Measurements from ENCODE around the gene DHRSX. TPM values are rescaled to one million over a fixed set of nuclear protein-coding genes. Genes with fewer than 3 reads are reported as not detected.
A peak's percentile ranks its signal among the peaks of the same experiment; 100 is the strongest.
"Not testable (repeated sequence)": the region's sequence is repeated elsewhere in the genome, so short reads cannot be mapped to it uniquely, and the experiment has no call there.

The DHRSX gene
- total RNA-seq, 1 donor from 2014 or later: 25.7 TPM

DNA sequence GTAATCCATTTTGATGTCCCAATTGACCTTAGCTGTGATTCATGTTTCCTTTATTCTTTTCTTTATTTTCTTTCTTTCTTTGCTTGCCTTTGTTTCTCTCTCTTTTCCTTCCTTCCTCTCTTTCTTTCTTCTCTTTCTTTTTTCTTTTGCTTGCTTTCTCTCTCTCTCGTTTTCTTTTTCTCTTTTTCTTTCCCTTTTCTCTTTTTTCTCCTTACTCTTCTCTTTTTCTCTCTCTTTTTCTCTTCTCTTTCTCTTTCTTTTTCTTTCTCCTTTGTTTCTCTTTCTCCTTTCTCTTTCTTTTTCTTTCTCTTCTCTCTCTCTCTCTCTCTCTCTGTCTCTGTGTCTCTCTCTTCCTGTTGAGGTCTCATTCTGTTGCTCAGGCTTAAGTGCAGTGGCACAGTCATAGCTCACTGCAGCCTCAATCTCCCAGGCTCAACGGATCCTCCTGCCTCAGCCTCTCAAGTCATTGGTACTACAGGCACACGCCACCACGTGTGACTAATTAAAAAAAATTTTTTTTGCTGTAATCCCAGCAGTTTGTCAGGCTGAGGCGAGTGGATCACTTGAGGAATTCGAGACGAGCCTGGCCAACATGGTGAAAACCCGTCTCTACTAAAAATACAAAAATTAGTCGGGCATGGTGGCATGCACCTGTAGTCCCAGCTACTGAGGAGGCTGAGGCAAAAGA is 8.0 kb upstream of the DHRSX start:
- H3K36me3 Mint-ChIP-seq (ENCODE audit: low read depth): no peaks in the 10 kb centered on the region
- H3K4me1 Mint-ChIP-seq: peaks cover 7% of the 10 kb centered on the region
- H3K4me3 Mint-ChIP-seq: no peak overlapping the region
- intact Hi-C loops (cut with micrococcal nuclease): loop anchor here (10.0 kb wide), 1 partner anchor 854 kb away; no protein-coding TSS in a partner anchor
- no peaks in the 10 kb centered on the region for H3K9me3 Mint-ChIP-seq
- DNase-seq: no peak
- no peak overlapping the region for H3K27ac Mint-ChIP-seq
- H3K27me3 Mint-ChIP-seq: no peaks in the 10 kb centered on the region

DNA sequence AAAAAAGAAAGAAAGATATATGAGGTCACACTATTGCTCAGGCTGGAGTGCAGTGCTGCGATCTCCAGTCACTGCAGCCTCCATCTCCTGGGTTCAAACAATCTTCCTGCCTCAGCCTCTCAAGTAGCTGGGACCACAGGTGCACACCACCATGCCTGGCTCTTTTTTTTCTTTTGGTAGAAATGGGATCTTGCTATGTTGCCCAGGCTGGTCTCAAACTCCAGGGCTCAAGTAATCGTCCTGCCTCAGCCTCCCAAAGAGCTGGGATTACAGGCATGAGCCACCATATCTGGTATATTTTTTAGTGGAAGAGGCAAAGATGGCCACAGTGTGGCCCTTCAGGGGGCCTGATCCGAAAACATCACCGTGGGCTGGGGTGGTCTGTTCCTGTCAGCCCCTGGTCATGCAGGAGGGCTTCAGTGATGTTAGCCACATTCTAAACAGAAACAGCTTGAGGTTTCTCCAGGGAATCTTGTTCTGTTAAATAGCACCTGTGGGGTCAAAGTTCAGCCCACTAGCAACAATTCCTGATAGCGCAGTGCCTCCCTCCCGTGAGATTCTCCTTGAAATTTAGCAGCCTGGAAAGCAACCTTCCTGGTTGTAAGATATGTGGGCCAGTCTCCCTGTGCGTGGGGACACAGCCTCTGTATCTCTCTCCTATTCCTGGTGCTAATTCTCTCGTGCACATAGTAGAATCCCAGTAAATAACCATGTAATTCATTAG is 7.3 kb upstream of the DHRSX start:
- no peak for DNase-seq
- no peaks in the 10 kb centered on the region for H3K9me3 Mint-ChIP-seq
- no peaks in the 10 kb centered on the region for H3K27me3 Mint-ChIP-seq
- no peaks in the 10 kb centered on the region for H3K36me3 Mint-ChIP-seq (ENCODE audit: low read depth)
- peaks cover 7% of the 10 kb centered on the region for H3K4me1 Mint-ChIP-seq
- H3K27ac Mint-ChIP-seq: no peak overlapping the region
- H3K4me3 Mint-ChIP-seq: no peak overlapping the region
- intact Hi-C loops (cut with micrococcal nuclease): loop anchor here (10.0 kb wide), 1 partner anchor 853 kb away; no protein-coding TSS in a partner anchor

DNA sequence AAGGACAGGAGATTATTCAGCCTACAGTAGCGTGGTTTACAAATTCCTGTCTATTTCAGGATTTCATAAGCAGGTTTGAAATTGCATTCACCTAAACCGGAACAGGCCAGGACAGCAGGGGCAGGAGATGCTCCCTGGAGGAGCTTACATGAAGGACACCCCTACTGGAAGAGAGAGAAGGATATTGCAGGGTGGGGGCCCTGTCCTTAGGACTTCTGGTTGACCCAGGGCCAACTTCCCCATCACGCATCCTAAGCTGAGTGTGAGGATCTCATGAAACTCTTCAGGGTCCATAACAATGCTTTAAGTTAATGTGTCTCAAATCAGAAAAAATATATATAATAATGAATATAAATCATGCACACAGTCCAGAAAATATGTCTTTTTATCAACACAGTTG is 6.4 kb upstream of the DHRSX start:
- no peak for DNase-seq
- no peak overlapping the region for H3K27ac Mint-ChIP-seq
- no peak overlapping the region for H3K4me3 Mint-ChIP-seq
- no peaks in the 10 kb centered on the region for H3K36me3 Mint-ChIP-seq (ENCODE audit: low read depth)
- H3K9me3 Mint-ChIP-seq: no peaks in the 10 kb centered on the region
- no peaks in the 10 kb centered on the region for H3K27me3 Mint-ChIP-seq
- intact Hi-C loops (cut with micrococcal nuclease): loop anchor here (10.0 kb wide), 1 partner anchor 852 kb away; no protein-coding TSS in a partner anchor
- peaks cover 7% of the 10 kb centered on the region for H3K4me1 Mint-ChIP-seq

DNA sequence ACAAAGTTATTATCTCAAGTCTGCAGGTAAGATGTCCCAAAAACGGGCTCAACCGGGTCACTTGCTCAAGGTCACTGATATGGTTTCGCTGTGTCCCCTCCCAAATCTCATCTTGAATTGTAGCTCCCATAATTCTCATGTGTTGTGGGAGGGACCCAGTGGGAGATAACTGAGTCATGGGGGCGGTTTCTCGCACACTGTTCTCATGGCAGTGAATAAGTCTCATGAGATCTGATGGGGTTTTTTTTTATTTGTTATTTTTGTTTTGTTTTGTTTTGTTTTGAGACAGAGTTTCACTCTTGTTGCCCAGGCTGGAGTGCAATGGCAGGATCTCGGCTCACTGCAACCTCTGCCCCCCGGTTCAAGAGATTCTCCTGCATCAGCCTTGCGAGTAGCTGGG is 4.6 kb upstream of the DHRSX start:
- not testable (repeated sequence) for H3K4me1 Mint-ChIP-seq; H3K36me3 Mint-ChIP-seq (ENCODE audit: low read depth); H3K9me3 Mint-ChIP-seq; H3K27me3 Mint-ChIP-seq; DNase-seq; H3K4me3 Mint-ChIP-seq; H3K27ac Mint-ChIP-seq
- intact Hi-C loops (cut with micrococcal nuclease): loop anchor here (10.0 kb wide), 1 partner anchor 851 kb away; no protein-coding TSS in a partner anchor

DNA sequence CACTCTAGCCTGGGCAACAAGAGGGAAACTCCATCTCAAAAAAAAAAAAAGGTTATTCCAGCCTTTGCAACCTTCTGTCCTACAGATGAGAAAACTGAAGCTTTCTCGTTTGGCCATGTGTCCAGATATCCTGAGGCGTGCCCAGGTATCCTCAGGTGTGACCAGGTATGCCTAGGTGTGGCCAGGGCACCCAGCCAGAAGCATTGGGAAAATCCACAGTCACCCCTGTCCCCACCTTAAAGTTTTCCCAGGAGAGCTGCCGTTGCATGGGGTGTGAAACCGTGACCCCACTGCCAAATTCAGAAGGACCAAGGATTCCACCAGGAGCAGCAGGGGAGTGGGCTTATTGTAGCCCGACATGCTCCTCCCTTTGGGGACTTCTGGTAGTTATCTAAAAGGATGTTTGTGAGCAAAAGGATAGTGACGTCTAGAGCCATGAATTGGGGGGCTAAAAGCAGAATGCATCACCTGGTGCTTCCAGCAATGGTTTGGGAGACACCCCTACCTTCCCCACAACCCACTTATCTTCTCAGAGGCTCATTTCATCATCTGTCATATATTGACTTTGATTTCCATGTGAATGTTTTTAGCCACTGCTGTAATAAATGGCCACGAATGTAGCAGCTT is 4.0 kb upstream of the DHRSX start:
- H3K27ac Mint-ChIP-seq: no peak overlapping the region
- no peak overlapping the region for H3K4me3 Mint-ChIP-seq
- no peaks in the 10 kb centered on the region for H3K36me3 Mint-ChIP-seq (ENCODE audit: low read depth)
- no peak for DNase-seq
- no peaks in the 10 kb centered on the region for H3K27me3 Mint-ChIP-seq
- no peaks in the 10 kb centered on the region for H3K9me3 Mint-ChIP-seq
- peaks cover 9% of the 10 kb centered on the region for H3K4me1 Mint-ChIP-seq
- intact Hi-C loops (cut with micrococcal nuclease): loop anchor here (10.0 kb wide), 1 partner anchor 850 kb away; no protein-coding TSS in a partner anchor

DNA sequence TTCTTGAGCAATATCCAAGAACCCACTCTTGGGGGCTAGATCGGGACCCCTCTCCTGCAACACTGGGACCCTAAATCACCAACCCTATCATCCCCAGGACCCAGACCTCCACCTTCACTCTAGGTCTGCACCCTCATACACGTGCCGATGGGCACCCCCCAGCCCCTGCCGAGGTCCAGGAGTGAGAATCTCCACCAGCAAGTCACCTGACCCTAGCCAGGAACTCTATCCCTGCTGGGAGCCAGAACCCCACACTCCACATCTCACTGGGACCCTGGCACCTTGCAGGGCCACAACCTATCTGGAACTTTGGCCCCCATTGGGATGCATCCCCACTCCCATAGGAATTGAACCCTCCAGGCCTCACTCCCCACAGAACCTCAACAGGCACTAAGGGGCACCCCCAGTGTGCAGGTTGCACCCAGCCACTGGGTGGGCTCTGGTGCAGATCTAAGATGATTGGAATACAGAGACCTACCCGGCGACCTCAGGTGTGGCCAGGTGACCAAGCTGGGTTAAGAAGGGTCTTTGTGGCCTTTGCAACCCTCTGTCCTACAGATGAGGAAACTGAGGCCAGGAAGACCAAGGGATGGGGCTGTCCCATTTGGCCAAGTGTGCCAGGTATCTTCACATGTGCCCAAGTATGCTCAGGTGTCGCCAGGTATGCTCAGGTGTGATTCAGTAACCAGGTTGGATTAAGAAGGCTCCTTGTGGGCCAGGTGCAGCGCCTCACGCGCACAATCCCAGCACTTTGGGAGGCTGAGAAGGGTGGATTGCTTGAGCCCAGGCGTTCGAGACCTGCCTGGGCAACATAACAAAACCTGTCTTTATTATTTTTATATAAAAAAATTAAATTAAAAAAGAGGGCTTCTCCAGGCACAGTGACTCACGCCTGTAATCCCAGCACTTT is 3.1 kb upstream of the DHRSX start:
- intact Hi-C loops (cut with micrococcal nuclease): loop anchor here (10.0 kb wide), 1 partner anchor 849 kb away; no protein-coding TSS in a partner anchor
- peak overlapping the region; percentile 21 for H3K4me3 Mint-ChIP-seq

DNA sequence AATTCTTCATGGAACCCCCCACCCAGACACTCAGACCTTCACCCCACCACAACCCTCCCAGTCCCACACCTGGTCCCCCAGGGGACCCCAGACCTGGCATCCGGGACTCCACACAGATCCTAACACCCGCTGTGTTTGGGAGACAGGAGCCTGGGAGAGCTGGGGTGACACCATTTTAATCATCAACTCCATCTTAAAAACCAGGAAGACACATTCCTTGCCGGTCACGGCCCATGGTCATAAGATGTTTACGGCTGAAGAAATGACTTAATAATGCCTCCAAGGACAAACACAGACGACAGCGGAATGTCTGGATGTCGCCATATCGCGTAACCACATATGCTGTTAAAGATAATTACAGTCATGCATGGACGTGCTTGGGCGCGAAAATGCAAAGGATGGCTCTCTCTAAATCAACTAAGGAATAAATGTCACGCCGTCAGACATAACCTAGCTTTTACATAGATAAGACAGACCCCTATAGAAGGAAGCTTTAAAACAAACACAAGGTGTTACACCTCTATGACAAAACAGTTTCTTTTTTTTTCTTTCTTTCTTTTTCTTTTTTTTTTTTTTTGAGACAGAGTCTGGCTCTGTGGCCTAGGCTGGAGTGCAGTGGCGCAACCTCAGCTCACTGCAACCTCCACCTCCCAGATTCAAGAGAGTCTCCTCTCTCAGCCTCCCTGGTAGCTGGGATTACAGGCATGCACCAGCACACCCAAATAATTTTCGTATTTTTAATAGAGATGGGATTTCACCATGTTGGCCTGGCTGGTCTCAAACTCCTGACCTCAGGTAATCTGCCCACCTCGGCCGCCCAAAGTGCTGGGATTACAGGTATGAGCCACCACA is 2.1 kb upstream of the DHRSX start:
- peaks cover 13% of the 10 kb centered on the region for H3K36me3 Mint-ChIP-seq (ENCODE audit: low read depth)
- H3K9me3 Mint-ChIP-seq: no peaks in the 10 kb centered on the region
- no peaks in the 10 kb centered on the region for H3K27me3 Mint-ChIP-seq
- intact Hi-C loops (cut with micrococcal nuclease): loop anchor here (10.0 kb wide), 1 partner anchor 848 kb away; no protein-coding TSS in a partner anchor
- DNase-seq: no peak
- H3K4me3 Mint-ChIP-seq: no peak overlapping the region
- no peak overlapping the region for H3K27ac Mint-ChIP-seq
- H3K4me1 Mint-ChIP-seq: peaks cover 23% of the 10 kb centered on the region

More for the DNA sequence above, 3.1 kb upstream of the DHRSX start:
- peaks cover 16% of the 10 kb centered on the region for H3K4me1 Mint-ChIP-seq
- peaks cover 5% of the 10 kb centered on the region for H3K36me3 Mint-ChIP-seq (ENCODE audit: low read depth)
- no peak for DNase-seq
- H3K9me3 Mint-ChIP-seq: no peaks in the 10 kb centered on the region
- H3K27me3 Mint-ChIP-seq: no peaks in the 10 kb centered on the region
- peak overlapping the region; percentile 34 for H3K27ac Mint-ChIP-seq

DNA sequence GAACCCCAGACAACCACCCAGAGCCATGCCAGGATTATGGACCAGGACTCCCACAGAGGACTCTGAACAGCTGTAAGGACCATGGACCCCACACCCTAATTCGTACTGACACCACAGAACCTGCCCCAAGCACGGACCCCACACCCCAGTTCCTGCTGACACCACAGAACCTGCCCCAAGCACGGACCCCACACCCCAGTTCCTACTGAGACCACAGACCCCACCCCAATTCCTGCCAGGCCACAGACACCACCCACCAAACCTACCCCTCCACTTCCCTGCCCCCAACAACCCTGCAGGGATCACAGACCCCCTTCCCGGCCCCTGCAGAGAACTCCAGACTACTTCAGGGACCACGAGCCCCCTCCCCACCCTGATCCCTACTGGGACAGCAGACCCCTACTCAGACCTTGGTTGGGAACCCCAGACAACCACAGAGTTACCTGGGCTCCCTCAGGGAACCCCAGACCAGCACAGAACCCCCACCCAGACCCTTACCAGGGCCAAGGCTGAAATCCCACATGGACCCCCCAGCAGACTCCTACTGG is 1.4 kb upstream of the DHRSX start:
- peaks cover 16% of the 10 kb centered on the region for H3K36me3 Mint-ChIP-seq (ENCODE audit: low read depth)
- no peak for DNase-seq
- H3K27ac Mint-ChIP-seq: peak overlapping the region; percentile 83
- H3K9me3 Mint-ChIP-seq: no peaks in the 10 kb centered on the region
- peaks cover 29% of the 10 kb centered on the region for H3K4me1 Mint-ChIP-seq
- H3K4me3 Mint-ChIP-seq: peak overlapping the region; percentile 74
- intact Hi-C loops (cut with micrococcal nuclease): loop anchor here (10.0 kb wide), 1 partner anchor 847 kb away; no protein-coding TSS in a partner anchor
- no peaks in the 10 kb centered on the region for H3K27me3 Mint-ChIP-seq

DNA sequence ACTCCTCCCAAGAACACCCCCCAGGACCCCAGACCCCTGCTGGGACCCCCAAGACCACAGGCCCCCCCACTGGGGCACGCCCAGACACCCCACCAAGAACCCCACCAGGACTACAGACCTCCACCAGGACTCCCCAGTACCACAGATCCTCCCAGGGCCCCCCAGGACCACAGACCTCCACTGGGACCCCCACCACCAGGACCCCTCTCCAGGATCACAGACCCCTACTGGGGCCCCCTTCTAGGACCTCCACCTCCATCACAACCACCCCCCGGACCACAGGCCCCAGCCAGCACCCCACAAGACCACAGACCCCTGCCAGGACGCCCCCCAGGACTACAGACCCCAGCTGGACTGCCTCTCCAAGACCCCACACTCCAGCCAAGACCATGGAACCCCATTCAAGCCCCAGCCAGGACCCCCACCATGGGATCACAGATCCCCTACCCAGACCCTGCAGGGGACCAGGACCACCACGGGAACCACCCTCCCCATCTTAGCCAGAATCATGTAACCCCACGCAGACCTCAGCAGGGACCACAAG is 855 bp upstream of the DHRSX start:
- peaks cover 16% of the 10 kb centered on the region for H3K36me3 Mint-ChIP-seq (ENCODE audit: low read depth)
- peak overlapping the region; percentile 74 for H3K4me3 Mint-ChIP-seq
- H3K4me1 Mint-ChIP-seq: peaks cover 29% of the 10 kb centered on the region
- no peaks in the 10 kb centered on the region for H3K9me3 Mint-ChIP-seq
- intact Hi-C loops (cut with micrococcal nuclease): loop anchor here (10.0 kb wide), 1 partner anchor 847 kb away; no protein-coding TSS in a partner anchor
- DNase-seq: no peak
- H3K27ac Mint-ChIP-seq: peak overlapping the region; percentile 83
- no peaks in the 10 kb centered on the region for H3K27me3 Mint-ChIP-seq

DNA sequence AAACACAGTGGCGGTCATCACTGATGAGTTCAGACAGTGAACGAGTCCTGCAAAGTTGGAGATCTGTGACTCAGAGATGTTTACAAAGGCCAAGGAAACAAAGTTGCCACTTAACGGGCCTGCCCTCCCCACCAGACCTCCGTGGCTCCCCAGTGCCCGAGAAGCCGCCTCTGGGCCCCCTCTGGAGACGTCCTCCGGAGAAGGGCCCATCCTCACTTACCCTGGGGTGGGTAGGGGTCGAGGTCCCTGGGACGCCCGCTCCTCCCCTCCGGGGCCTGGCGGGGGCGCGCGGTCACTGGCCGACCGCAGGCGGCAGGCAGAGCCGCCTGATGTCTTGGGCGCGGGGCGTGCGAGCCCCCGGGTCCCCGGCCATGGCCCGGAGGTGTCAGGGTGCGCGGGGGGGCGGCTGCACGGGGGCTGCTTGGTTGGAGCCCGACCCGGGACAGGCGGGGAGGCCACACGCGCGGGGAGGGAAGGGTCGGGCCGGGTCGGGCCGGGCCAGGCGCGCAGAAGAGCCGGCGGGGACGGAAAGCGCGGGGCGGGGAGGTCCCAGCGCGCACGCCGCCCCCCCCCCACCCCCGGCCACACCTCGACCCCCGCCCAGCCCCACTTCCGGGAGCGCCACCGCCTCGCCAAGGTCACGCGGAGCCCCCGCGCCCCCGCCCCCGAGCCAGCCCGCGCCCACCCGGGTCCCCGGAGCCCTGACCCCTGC is 529 bp downstream of the DHRSX start:
- intact Hi-C loops (cut with micrococcal nuclease): loop anchor here (1.0 to 10.0 kb wide), 2 partner anchors 109 to 845 kb away; no protein-coding TSS in a partner anchor
- Mint-ChIP-seq H3K36me3 (ENCODE audit: low read depth) (peaks cover 18% of the 10 kb centered on the region), H3K27ac (peak overlapping the region; percentile 75), H3K4me1 (peaks cover 29% of the 10 kb centered on the region), H3K9me3 (no peaks in the 10 kb centered on the region), H3K27me3 (no peaks in the 10 kb centered on the region), H3K4me3 (peak overlapping the region; percentile 82)
- DNase-seq: peak; percentile 79

DNA sequence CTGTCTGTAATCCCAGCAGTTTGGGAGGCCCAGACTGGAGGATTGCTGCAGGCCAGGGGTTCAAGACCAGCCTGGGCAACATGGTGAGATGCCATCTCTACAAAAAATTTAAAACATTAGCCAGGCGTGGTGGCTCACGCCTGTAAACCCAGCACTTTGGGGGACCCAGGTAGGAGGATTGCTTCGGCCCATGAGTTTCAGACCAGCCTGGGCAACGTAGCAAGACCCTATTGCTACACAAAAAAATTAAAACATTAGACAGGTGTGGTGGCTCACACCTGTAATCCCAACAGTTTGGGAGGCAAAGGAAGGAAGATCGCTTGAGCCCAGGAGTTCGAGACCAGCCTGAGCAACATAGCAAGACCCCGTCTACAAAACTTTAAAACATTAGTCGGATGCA is 1.3 kb downstream of the DHRSX start:
- no peaks in the 10 kb centered on the region for H3K9me3 Mint-ChIP-seq
- H3K4me1 Mint-ChIP-seq: peaks cover 27% of the 10 kb centered on the region
- DNase-seq: no peak
- intact Hi-C loops (cut with micrococcal nuclease): no loop called here
- H3K4me3 Mint-ChIP-seq: peak overlapping the region; percentile 82
- H3K36me3 Mint-ChIP-seq (ENCODE audit: low read depth): peaks cover 18% of the 10 kb centered on the region
- H3K27ac Mint-ChIP-seq: peak overlapping the region; percentile 75
- H3K27me3 Mint-ChIP-seq: no peaks in the 10 kb centered on the region

Measured in activated CD4-positive, alpha-beta T cell treated with anti-CD3 and anti-CD28 coated beads, Interleukin-2, amount 10 ng/mL, durations not matched to agents 24 days and 14 days (primary cell).